Left lung (tissue), 10 donors: ENCODE measurements around the gene CCDC188. TPM values are rescaled to one million over a fixed set of nuclear protein-coding genes. Genes with fewer than 3 reads are reported as not detected.

Experiments used
- ATAC-seq: fragments of 200-7000 bp; cut with Tn5 transposase; one replicate; pipeline ENCODE4 v1.9.1; 2020; ENCODE audit warnings: moderate library complexity
- DNase-seq, 4 donors: peaks; one replicate each; pipeline ENCODE4 v3.0.0-alpha.2; 2013 to 2020
- H3K27ac ChIP-seq, 2 donors: fragments of 200-600 bp; sonication (generic) in 1 of 2; one replicate each; pipeline versions ENCODE4 v1.5.0 to v1.8.0; 2020 to 2021
- H3K27me3 ChIP-seq, 2 donors: fragments of 200-600 bp; sonication (generic) in 1 of 2; one replicate each; pipeline versions ENCODE4 v1.5.0 to v1.8.0; 2020 to 2021
- H3K36me3 ChIP-seq, 2 donors: fragments of 200-600 bp; sonication (generic) in 1 of 2; one replicate each; pipeline versions ENCODE4 v1.5.0 to v1.8.0; 2020 to 2021
- H3K4me1 ChIP-seq, 2 donors: fragments of 200-600 bp; one replicate each; pipeline ENCODE4 v1.8.0; 2021
- H3K4me3 ChIP-seq, 2 donors: fragments of 200-600 bp; sonication (generic) in 1 of 2; one replicate each; pipeline versions ENCODE4 v1.5.0 to v1.8.0; 2020 to 2021; ENCODE audit warnings: mild to moderate bottlenecking in 1 of 2
- H3K9me3 ChIP-seq, 2 donors: fragments of 200-600 bp; sonication (generic) in 1 of 2; one replicate each; pipeline versions ENCODE4 v1.5.0 to v1.8.0; 2020 to 2021
- CTCF ChIP-seq, 2 donors: fragments of 200-600 bp; sonication (generic) in 1 of 2; IDR thresholded peaks; one replicate each; pipeline versions ENCODE4 v1.5.0 to v1.8.0; 2021; ENCODE audit warnings: antibody characterized with exemption in 2 of 2
- intact Hi-C, 2 donors: fragments of 100-400 bp; cut with DNase I; formaldehyde crosslinking; loops; one replicate each; pipeline versions ENCODE4 v1.11.2 to v1.14.2; 2022
- polyA plus RNA-seq, 6 donors: library from polyadenylated mRNA; unstranded; fragments of 120-200 nt; gene quantifications; one replicate each; pipeline ENCODE4 v1.2.1, GENCODE V29; 2013; ENCODE audit not compliant: insufficient read length in 6 of 6
- total RNA-seq, 2 donors: library from RNA; stranded (reverse); fragmentation: NEBNext Ultra II Directional; extraction: Animal tissue kit (Norgen Biotek cat#: 25700); gene quantifications; one replicate each; pipeline ENCODE4 v1.2.1, GENCODE V29; 2021
- donor health status: DM: no; HTN: yes; CAD: no.
- donor health status: DM: no; HTN: no; CAD: no.

Gene CCDC188
- total and polyA plus RNA-seq, 8 donors: 1.1 to 3.9 (median 1.7) TPM

GRCh38 chr22:20114506-20115475 lies 36.1 kb downstream of the CCDC188 start:
- ATAC-seq (no peak), DNase-seq (peak in 1 of 4 donors; percentile 69)
- H3K4me3 ChIP-seq: no peak overlapping the region
- peaks cover 13 to 36% of the 10 kb centered on the region in 2 donors for H3K4me1 ChIP-seq
- H3K27ac ChIP-seq: no peak overlapping the region
- no peaks in the 10 kb centered on the region for H3K9me3 ChIP-seq
- peaks cover 0 to 71% of the 10 kb centered on the region in 2 donors for H3K36me3 ChIP-seq
- intact Hi-C loops: no loop called here
- H3K27me3 ChIP-seq: no peaks in the 10 kb centered on the region
- no peak for TF ChIP-seq CTCF (IDR thresholded peaks at IDR 0.05)

GRCh38 chr22:20113551-20114310 lies 37.1 kb downstream of the CCDC188 start:
- H3K27me3 ChIP-seq: no peaks in the 10 kb centered on the region
- no peaks in the 10 kb centered on the region for H3K9me3 ChIP-seq
- H3K27ac ChIP-seq: no peak overlapping the region
- H3K4me1 ChIP-seq: peaks cover 12 to 27% of the 10 kb centered on the region in 2 donors
- no peak for ATAC-seq
- TF ChIP-seq CTCF (IDR thresholded peaks at IDR 0.05): no peak
- peaks cover 0 to 74% of the 10 kb centered on the region in 2 donors for H3K36me3 ChIP-seq
- intact Hi-C loops: no loop called here
- peak in 1 of 4 donors; percentile 67 for DNase-seq
- no peak overlapping the region for H3K4me3 ChIP-seq

- DNase-seq: peak in 1 of 4 donors; percentile 59
- intact Hi-C loops: no loop called here
- ATAC-seq: no peak
- Histone ChIP-seq H3K4me3 (no peak overlapping the region), H3K27me3 (no peaks in the 10 kb centered on the region), H3K27ac (no peak overlapping the region), H3K36me3 (peaks cover 0 to 82% of the 10 kb centered on the region in 2 donors), H3K4me1 (peaks cover 7 to 18% of the 10 kb centered on the region in 2 donors), H3K9me3 (no peaks in the 10 kb centered on the region)
- TF ChIP-seq CTCF (IDR thresholded peaks at IDR 0.05): no peak
Measured at GRCh38 chr22:20112623-20113511, 38.0 kb downstream of the CCDC188 start.

GRCh38 chr22:20111689-20112622 lies 38.9 kb downstream of the CCDC188 start:
- no peaks in the 10 kb centered on the region for H3K9me3 ChIP-seq
- no peak for TF ChIP-seq CTCF (IDR thresholded peaks at IDR 0.05)
- H3K4me1 ChIP-seq: peaks cover 7 to 16% of the 10 kb centered on the region in 2 donors
- H3K36me3 ChIP-seq: peaks cover 0 to 91% of the 10 kb centered on the region in 2 donors
- no peak overlapping the region for H3K4me3 ChIP-seq
- DNase-seq: peak in 1 of 4 donors; percentile 32
- no peaks in the 10 kb centered on the region for H3K27me3 ChIP-seq
- intact Hi-C loops: no loop called here
- no peak overlapping the region for H3K27ac ChIP-seq
- ATAC-seq: no peak
